ENCODE results near the gene SRP14. TPM values are rescaled to one million over a fixed set of nuclear protein-coding genes. Genes with fewer than 3 reads are reported as not detected.
A peak's percentile ranks its signal among the peaks of the same experiment; 100 is the strongest.
"Not testable (repeated sequence)": the region's sequence is repeated elsewhere in the genome, so short reads cannot be mapped to it uniquely, and the experiment has no call there.

Gene SRP14
- total and polyA plus RNA-seq, 9 of the 15 experiments (the other 6 are each of a cell fraction or from before 2014, with no cell fraction given), result 161 to 1,097 (median 402) TPM

GRCh38 chr15:39992953-39993352 lies 46.0 kb downstream of the SRP14 start:
- H3K4me1 ChIP-seq (replicated peaks in 1 of 2; ENCODE audit: control insufficient read depth in 2 of 2, insufficient read depth in 2 of 2, low read length in 2 of 2); H3K27me3 ChIP-seq (ENCODE audit: control insufficient read depth in 2 of 2, insufficient read depth in 2 of 2, low read length in 2 of 2); H3K9me1 ChIP-seq (ENCODE audit: control insufficient read depth, insufficient read depth, low read length); CTCF ChIA-PET (ENCODE audit: low intra/inter-chr PET ratio); H3K4me2 ChIP-seq (ENCODE audit: insufficient read depth, low read length); POLR2A ChIA-PET; H3K79me2 ChIP-seq (ENCODE audit: control insufficient read depth, insufficient read depth, low read length); H3K9me3 ChIP-seq (replicated peaks; ENCODE audit: control insufficient read depth, insufficient read depth, low read depth, low read length); BruUV-seq (replicated peaks); ATAC-seq; intact Hi-C loops (cut with micrococcal nuclease); in situ Hi-C loops (cut with MboI); FAIRE-seq; DNase-seq (ENCODE audit: extremely low read depth in 1 of 4, low spot score in 3 of 4); H2AFZ ChIP-seq (ENCODE audit: low read depth, low read length); H3K27ac ChIP-seq (ENCODE audit: extremely low read depth, low read depth, low read length); H3K4me3 ChIP-seq; H3K9ac ChIP-seq (ENCODE audit: insufficient read depth in 1 of 2, low read depth in 2 of 2, low read length in 2 of 2); H4K20me1 ChIP-seq (replicated peaks; ENCODE audit: control insufficient read depth, insufficient read depth, low read length): not testable (repeated sequence)
- peaks cover 61% of the 10 kb centered on the region; the same call in 2 of the 3 replicates for H3K36me3 ChIP-seq (ENCODE audit: control insufficient read depth, insufficient read depth, low read length)
- WGBS (ENCODE audit: insufficient coverage, low coverage, missing lambda C conversion rate), result no CpG with 5 or more reads among the region's 5 CpGs
- peak; percentile 60 for TF ChIP-seq NFIC (IDR thresholded peaks at IDR 0.05)
- peak; percentile 20 for TF ChIP-seq HNRNPLL (IDR thresholded peaks at IDR 0.05; ENCODE audit: low read depth, low read length, poor library complexity, severe bottlenecking)

DNA sequence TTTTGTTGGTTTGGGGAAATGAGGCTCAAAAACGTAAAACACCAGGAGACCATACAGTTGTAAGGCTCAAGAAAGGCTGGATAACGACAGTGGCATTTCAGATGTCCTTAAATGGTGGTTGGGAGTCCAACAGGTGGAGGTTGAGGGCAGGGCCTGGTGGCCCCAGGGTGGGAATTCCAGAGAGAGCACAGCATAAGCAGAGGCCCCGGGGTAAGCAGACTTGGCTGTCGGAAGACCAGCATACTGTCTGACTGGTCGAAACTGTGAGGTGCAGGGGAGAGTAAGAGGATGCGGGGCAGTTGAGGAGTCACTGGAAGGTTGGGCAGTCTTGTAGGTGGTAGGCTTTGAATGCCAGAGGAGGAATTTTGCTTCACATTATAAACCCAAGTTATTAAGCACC lies 48.3 kb downstream of the SRP14 start:
- POLR2A ChIA-PET, result no interaction called here
- ATAC-seq, result no peak
- FAIRE-seq, result no peak

More for the DNA sequence above, 48.3 kb downstream of the SRP14 start:
- TF ChIP-seq ZNF232 (CRISPR knock-in tag; IDR thresholded peaks at IDR 0.05) (no peak), CREB5 (CRISPR knock-in tag; IDR thresholded peaks at IDR 0.05) (no peak), ZNF316 (IDR thresholded peaks at IDR 0.05) (no peak), TRIM28 (IDR thresholded peaks at IDR 0.05) (no peak), SNRNP70 (optimal IDR thresholded peaks at IDR 0.05; ENCODE audit: low read depth, low read length) (no peak), MYNN (IDR thresholded peaks at IDR 0.05) (no peak), MYNN (CRISPR knock-in tag; IDR thresholded peaks at IDR 0.05) (no peak), POU5F1 (IDR thresholded peaks at IDR 0.05; ENCODE audit: borderline replicate concordance, low read depth, low read length, partially characterized antibody) (no peak)
- TF ChIP-seq, protein P1, sequence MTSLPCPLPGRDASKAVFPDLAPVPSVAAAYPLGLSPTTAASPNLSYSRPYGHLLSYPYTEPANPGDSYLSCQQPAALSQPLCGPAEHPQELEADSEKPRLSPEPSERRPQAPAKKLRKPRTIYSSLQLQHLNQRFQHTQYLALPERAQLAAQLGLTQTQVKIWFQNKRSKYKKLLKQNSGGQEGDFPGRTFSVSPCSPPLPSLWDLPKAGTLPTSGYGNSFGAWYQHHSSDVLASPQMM (CRISPR knock-in tag; IDR thresholded peaks at IDR 0.05), result no peak
- peaks cover 63% of the 10 kb centered on the region for H3K36me3 ChIP-seq (ENCODE audit: control insufficient read depth, insufficient read depth, low read length)
- DNase-seq (ENCODE audit: extremely low read depth in 1 of 4, low spot score in 3 of 4), result no peak
- intact Hi-C loops (cut with micrococcal nuclease) (no loop called here), in situ Hi-C loops (cut with MboI) (no loop called here)
- no peaks in the 10 kb centered on the region for H3K79me2 ChIP-seq (ENCODE audit: control insufficient read depth, insufficient read depth, low read length)
- no TSS peak for BruUV-seq (replicated peaks)
- H3K4me2 ChIP-seq (ENCODE audit: insufficient read depth, low read length), result no peak overlapping the region
- no peaks in the 10 kb centered on the region for H3K9me3 ChIP-seq (replicated peaks; ENCODE audit: control insufficient read depth, insufficient read depth, low read depth, low read length)
- 71% methylated on average over 6 of the region's 6 CpGs for WGBS (ENCODE audit: insufficient coverage, low coverage, missing lambda C conversion rate)
- no peak overlapping the region for H3K27ac ChIP-seq (ENCODE audit: extremely low read depth, low read depth, low read length)
- H2AFZ ChIP-seq (ENCODE audit: low read depth, low read length), result no peak overlapping the region
- CTCF ChIA-PET (ENCODE audit: low intra/inter-chr PET ratio), result no interaction called here
- no peaks in the 10 kb centered on the region for H3K9me1 ChIP-seq (ENCODE audit: control insufficient read depth, insufficient read depth, low read length)
- no peak overlapping the region for H3K9ac ChIP-seq (ENCODE audit: insufficient read depth in 1 of 2, low read depth in 2 of 2, low read length in 2 of 2)
- H3K4me3 ChIP-seq, result no peak overlapping the region
- H3K4me1 ChIP-seq (replicated peaks in 1 of 2; ENCODE audit: control insufficient read depth in 2 of 2, insufficient read depth in 2 of 2, low read length in 2 of 2), result no peaks in the 10 kb centered on the region
- H4K20me1 ChIP-seq (replicated peaks; ENCODE audit: control insufficient read depth, insufficient read depth, low read length), result no peaks in the 10 kb centered on the region
- no peaks in the 10 kb centered on the region for H3K27me3 ChIP-seq (ENCODE audit: control insufficient read depth in 2 of 2, insufficient read depth in 2 of 2, low read length in 2 of 2)

Measured in K562 (cell line).